Measurements from ENCODE around the gene RUNX3. TPM values are rescaled to one million over a fixed set of nuclear protein-coding genes. Genes with fewer than 3 reads are reported as not detected.

The RUNX3 gene
- total RNA-seq, 2 donors from 2014 or later: 0.24 to 0.31 TPM

- H3K4me3 ChIP-seq (ENCODE audit: low read length): no peak overlapping the region
- H3K9me3 Mint-ChIP-seq: peaks cover 10% of the 10 kb centered on the region
- H3K27ac Mint-ChIP-seq: no peak overlapping the region
- peaks cover 4% of the 10 kb centered on the region for H3K27me3 ChIP-seq (ENCODE audit: control insufficient read depth, insufficient read depth, low read length, poor library complexity, severe bottlenecking)
- H3K27me3 Mint-ChIP-seq (ENCODE audit: insufficient read depth): peaks cover 2% of the 10 kb centered on the region
- no peaks in the 10 kb centered on the region for H3K36me3 ChIP-seq (ENCODE audit: control insufficient read depth, insufficient read depth, low read length)
- no peak overlapping the region for H3K27ac ChIP-seq (ENCODE audit: low read depth, low read length)
- H3K9me3 ChIP-seq (ENCODE audit: control insufficient read depth, low read length): peaks cover 8% of the 10 kb centered on the region
- H3K4me3 Mint-ChIP-seq: no peak overlapping the region
- no peak for TF ChIP-seq CTCF (conservative IDR thresholded peaks at IDR 0.05)
- H3K4me1 Mint-ChIP-seq: no peaks in the 10 kb centered on the region
- H3K36me3 Mint-ChIP-seq (ENCODE audit: low read depth): no peaks in the 10 kb centered on the region
- H3K9ac ChIP-seq (ENCODE audit: extremely low read depth, low read length, poor library complexity, severe bottlenecking): no peak overlapping the region
- H3K4me1 ChIP-seq (ENCODE audit: control insufficient read depth, insufficient read depth, low read length): no peaks in the 10 kb centered on the region
- no peak for DNase-seq
- WGBS, 2 experiments (ENCODE audit: insufficient coverage in 1 of 2, insufficient read length in 1 of 2): 88 to 94% methylated on average over 7 of the region's 7 CpGs
Observed at GRCh38 chr1:24878775-24879742, 51.0 kb downstream of the RUNX3 start.

- peaks cover 4% of the 10 kb centered on the region for H3K9me3 ChIP-seq (ENCODE audit: control insufficient read depth, low read length)
- H3K4me1 ChIP-seq (ENCODE audit: control insufficient read depth, insufficient read depth, low read length): no peaks in the 10 kb centered on the region
- no peak overlapping the region for H3K4me3 ChIP-seq (ENCODE audit: low read length)
- peaks cover 4% of the 10 kb centered on the region for H3K27me3 ChIP-seq (ENCODE audit: control insufficient read depth, insufficient read depth, low read length, poor library complexity, severe bottlenecking)
- Mint-ChIP-seq H3K4me3 (no peak overlapping the region), H3K4me1 (no peaks in the 10 kb centered on the region), H3K36me3 (ENCODE audit: low read depth) (no peaks in the 10 kb centered on the region), H3K27me3 (ENCODE audit: insufficient read depth) (peaks cover under 1% of the 10 kb centered on the region), H3K27ac (no peak overlapping the region), H3K9me3 (peaks cover 4% of the 10 kb centered on the region)
- no peak for TF ChIP-seq CTCF (conservative IDR thresholded peaks at IDR 0.05)
- 71 to 91% methylated on average over 1 to 6 of the region's 6 CpGs for WGBS, 2 experiments (ENCODE audit: insufficient coverage in 1 of 2, insufficient read length in 1 of 2)
- H3K27ac ChIP-seq (ENCODE audit: low read depth, low read length): no peak overlapping the region
- no peak for DNase-seq
- H3K36me3 ChIP-seq (ENCODE audit: control insufficient read depth, insufficient read depth, low read length): no peaks in the 10 kb centered on the region
- no peak overlapping the region for H3K9ac ChIP-seq (ENCODE audit: extremely low read depth, low read length, poor library complexity, severe bottlenecking)
Observed at GRCh38 chr1:24878045-24878444, 52.0 kb downstream of the RUNX3 start.

- no peaks in the 10 kb centered on the region for H3K36me3 ChIP-seq (ENCODE audit: control insufficient read depth, insufficient read depth, low read length)
- no peak for TF ChIP-seq CTCF (conservative IDR thresholded peaks at IDR 0.05)
- no peak overlapping the region for H3K27ac Mint-ChIP-seq
- WGBS, 2 experiments (ENCODE audit: insufficient coverage in 1 of 2, insufficient read length in 1 of 2): 75 to 86% methylated on average over 2 to 7 of the region's 8 CpGs
- no peaks in the 10 kb centered on the region for H3K4me1 Mint-ChIP-seq
- H3K9ac ChIP-seq (ENCODE audit: extremely low read depth, low read length, poor library complexity, severe bottlenecking): no peak overlapping the region
- no peaks in the 10 kb centered on the region for H3K4me1 ChIP-seq (ENCODE audit: control insufficient read depth, insufficient read depth, low read length)
- no peak overlapping the region for H3K4me3 Mint-ChIP-seq
- no peaks in the 10 kb centered on the region for H3K9me3 Mint-ChIP-seq
- no peaks in the 10 kb centered on the region for H3K27me3 ChIP-seq (ENCODE audit: control insufficient read depth, insufficient read depth, low read length, poor library complexity, severe bottlenecking)
- H3K36me3 Mint-ChIP-seq (ENCODE audit: low read depth): no peaks in the 10 kb centered on the region
- no peaks in the 10 kb centered on the region for H3K9me3 ChIP-seq (ENCODE audit: control insufficient read depth, low read length)
- no peaks in the 10 kb centered on the region for H3K27me3 Mint-ChIP-seq (ENCODE audit: insufficient read depth)
- H3K4me3 ChIP-seq (ENCODE audit: low read length): no peak overlapping the region
- DNase-seq: peak; percentile 49
- no peak overlapping the region for H3K27ac ChIP-seq (ENCODE audit: low read depth, low read length)
Observed at GRCh38 chr1:24875991-24876506, 54.0 kb downstream of the RUNX3 start.

Data from endodermal cell (in vitro differentiated cells).